Astrocyte (in vitro differentiated cells and primary cell): ENCODE data around the gene SCTR. TPM values are rescaled to one million over a fixed set of nuclear protein-coding genes. Genes with fewer than 3 reads are reported as not detected.

ENCODE experiments used
- DNase-seq: peaks from one replicate; pipeline ENCODE4 v3.0.0-alpha.2; 2010; ENCODE audit warnings: low read depth
- FAIRE-seq: peaks from 2 replicates; lab custom pipeline; 2011; peaks lifted over from hg19 to GRCh38; lab: Jason Lieb, UNC
- H2AFZ ChIP-seq: 2 replicates; pipeline ENCODE4 v1.6.0; 2012; ENCODE audit warnings: low read depth, low read length, inconsistent platforms
- H3K27ac ChIP-seq: 2 replicates; pipeline ENCODE4 v1.5.1; 2011; ENCODE audit warnings: low read depth, low read length, inconsistent platforms
- H3K27me3 ChIP-seq: 2 replicates; pipeline ENCODE4 v1.6.0; 2011; ENCODE audit warnings: low read length, inconsistent platforms; ENCODE audit not compliant: insufficient read depth
- H3K36me3 ChIP-seq: 2 replicates; pipeline ENCODE4 v1.5.1; 2011; ENCODE audit warnings: low read length, inconsistent platforms; ENCODE audit not compliant: insufficient read depth
- H3K4me1 ChIP-seq: 2 replicates; pipeline ENCODE4 v1.5.1; 2011; ENCODE audit warnings: low read length, inconsistent platforms; ENCODE audit not compliant: insufficient read depth
- H3K4me2 ChIP-seq: 2 replicates; pipeline ENCODE4 v1.6.0; 2012; ENCODE audit warnings: low read length, inconsistent platforms
- H3K4me3 ChIP-seq: 2 replicates; pipeline ENCODE4 v1.5.1; 2011; ENCODE audit warnings: low read depth, mild to moderate bottlenecking, low read length, inconsistent platforms; ENCODE audit not compliant: insufficient read depth
- H3K79me2 ChIP-seq: 2 replicates; pipeline ENCODE4 v1.6.0; 2012; ENCODE audit warnings: mild to moderate bottlenecking, low read length, inconsistent platforms; ENCODE audit not compliant: insufficient read depth
- H3K9ac ChIP-seq: 2 replicates; pipeline ENCODE4 v1.6.0; 2012; ENCODE audit warnings: mild to moderate bottlenecking, low read length, inconsistent platforms
- H3K9me3 ChIP-seq: 2 replicates; pipeline ENCODE4 v1.5.1; 2012; ENCODE audit warnings: low read depth, mild to moderate bottlenecking, low read length, inconsistent platforms; ENCODE audit not compliant: insufficient read depth
- H4K20me1 ChIP-seq: 2 replicates; pipeline ENCODE4 v1.6.0; 2012; ENCODE audit warnings: low read length, inconsistent platforms; ENCODE audit not compliant: insufficient read depth
- H3K27ac Mint-ChIP-seq: one replicate; pipeline ENCODE4 v1.8.0; 2021; ENCODE audit warnings: mild to moderate bottlenecking, mixed read lengths; ENCODE audit not compliant: unreplicated experiment
- H3K27me3 Mint-ChIP-seq: one replicate; pipeline ENCODE4 v1.8.0; 2021; ENCODE audit warnings: low read depth, mixed read lengths; ENCODE audit not compliant: unreplicated experiment
- H3K36me3 Mint-ChIP-seq: one replicate; pipeline ENCODE4 v1.8.0; 2021; ENCODE audit warnings: low read depth, mixed read lengths; ENCODE audit not compliant: unreplicated experiment
- H3K4me1 Mint-ChIP-seq: one replicate; pipeline ENCODE4 v1.8.0; 2021; ENCODE audit warnings: low read depth, mixed read lengths; ENCODE audit not compliant: unreplicated experiment
- H3K4me3 Mint-ChIP-seq: one replicate; pipeline ENCODE4 v1.8.0; 2021; ENCODE audit warnings: mild to moderate bottlenecking, moderate library complexity, mixed read lengths; ENCODE audit not compliant: unreplicated experiment
- H3K9me3 Mint-ChIP-seq: one replicate; pipeline ENCODE4 v1.8.0; 2021; ENCODE audit warnings: mild to moderate bottlenecking, mixed read lengths; ENCODE audit not compliant: unreplicated experiment
- EZH2 ChIP-seq: IDR thresholded peaks from 2 replicates; pipeline ENCODE4 v1.6.1; 2012; ENCODE audit warnings: mild to moderate bottlenecking, low read length, inconsistent platforms; ENCODE audit not compliant: insufficient read depth
- total RNA-seq: library from RNA; stranded (reverse); gene quantifications from 2 replicates; pipeline ENCODE4 v1.2.1, GENCODE V29; 2021
- TF ChIP-seq, protein P1 (sequence below): IDR thresholded peaks from 2 replicates; pipeline ENCODE4 v1.5.1; 2011; ENCODE audit warnings: low read depth, mild to moderate bottlenecking, inconsistent platforms, low read length, moderate library complexity; ENCODE audit not compliant: insufficient read depth

Gene SCTR
- total RNA-seq, 1 donor from 2014 or later, result not detected

DNA sequence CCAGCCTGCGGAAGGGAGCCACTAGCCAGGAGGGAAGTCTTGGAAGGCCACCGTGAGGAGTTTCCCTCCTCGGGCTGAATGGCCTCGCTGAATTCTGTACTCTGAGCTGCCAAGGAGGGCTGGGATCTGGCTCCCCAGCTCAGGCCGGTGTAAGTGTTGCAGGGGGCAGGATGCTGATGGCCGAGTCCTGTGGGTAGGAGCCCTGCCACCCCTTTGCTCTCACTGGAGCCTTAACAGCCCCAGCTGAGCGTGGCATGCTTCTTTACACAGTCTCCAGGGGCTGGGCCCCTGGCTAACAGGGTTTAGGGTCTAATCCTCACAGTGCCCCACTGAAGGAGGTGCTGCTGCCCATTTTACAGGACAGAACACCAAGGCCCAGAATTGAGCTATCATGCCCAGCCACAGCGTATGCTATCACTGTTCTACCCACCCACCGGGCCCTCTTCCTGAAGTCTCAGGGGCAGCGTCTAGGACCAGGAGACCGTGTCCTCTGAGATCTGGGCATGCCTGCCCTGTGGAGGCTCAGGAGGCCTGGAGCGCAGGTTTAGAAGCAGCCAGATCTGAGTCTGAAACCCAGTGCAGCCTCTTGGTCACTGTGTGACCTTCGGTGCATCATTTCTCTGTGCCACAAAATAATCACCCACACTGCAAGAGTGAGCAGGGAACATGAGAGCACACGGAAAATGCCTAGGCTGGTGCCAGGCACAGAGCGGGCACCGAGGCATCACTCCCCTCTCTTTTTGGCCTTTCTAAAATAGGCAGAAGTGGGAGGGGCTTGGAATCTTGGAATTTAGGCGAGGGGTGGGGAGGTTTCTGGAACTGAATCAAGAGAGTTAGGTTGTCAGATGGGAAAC lies 49.7 kb downstream of the SCTR start:
- Histone ChIP-seq H3K9me3 (no peaks in the 10 kb centered on the region), H2AFZ (no peak overlapping the region), H3K36me3 (no peaks in the 10 kb centered on the region), H4K20me1 (no peaks in the 10 kb centered on the region), H3K4me2 (no peak overlapping the region), H3K9ac (no peak overlapping the region), H3K27me3 (no peaks in the 10 kb centered on the region), H3K79me2 (no peaks in the 10 kb centered on the region), H3K27ac (no peak overlapping the region), H3K4me3 (no peak overlapping the region), H3K4me1 (peaks cover 3% of the 10 kb centered on the region)
- DNase-seq, result no peak
- no peak overlapping the region for H3K4me3 Mint-ChIP-seq
- H3K27me3 Mint-ChIP-seq, result peaks cover 47% of the 10 kb centered on the region
- FAIRE-seq, result no peak
- no peak for TF ChIP-seq EZH2
- TF ChIP-seq, protein P1, sequence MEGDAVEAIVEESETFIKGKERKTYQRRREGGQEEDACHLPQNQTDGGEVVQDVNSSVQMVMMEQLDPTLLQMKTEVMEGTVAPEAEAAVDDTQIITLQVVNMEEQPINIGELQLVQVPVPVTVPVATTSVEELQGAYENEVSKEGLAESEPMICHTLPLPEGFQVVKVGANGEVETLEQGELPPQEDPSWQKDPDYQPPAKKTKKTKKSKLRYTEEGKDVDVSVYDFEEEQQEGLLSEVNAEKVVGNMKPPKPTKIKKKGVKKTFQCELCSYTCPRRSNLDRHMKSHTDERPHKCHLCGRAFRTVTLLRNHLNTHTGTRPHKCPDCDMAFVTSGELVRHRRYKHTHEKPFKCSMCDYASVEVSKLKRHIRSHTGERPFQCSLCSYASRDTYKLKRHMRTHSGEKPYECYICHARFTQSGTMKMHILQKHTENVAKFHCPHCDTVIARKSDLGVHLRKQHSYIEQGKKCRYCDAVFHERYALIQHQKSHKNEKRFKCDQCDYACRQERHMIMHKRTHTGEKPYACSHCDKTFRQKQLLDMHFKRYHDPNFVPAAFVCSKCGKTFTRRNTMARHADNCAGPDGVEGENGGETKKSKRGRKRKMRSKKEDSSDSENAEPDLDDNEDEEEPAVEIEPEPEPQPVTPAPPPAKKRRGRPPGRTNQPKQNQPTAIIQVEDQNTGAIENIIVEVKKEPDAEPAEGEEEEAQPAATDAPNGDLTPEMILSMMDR, result no peak
- H3K27ac Mint-ChIP-seq, result no peak overlapping the region
- H3K4me1 Mint-ChIP-seq, result peaks cover 2% of the 10 kb centered on the region
- no peaks in the 10 kb centered on the region for H3K36me3 Mint-ChIP-seq
- no peaks in the 10 kb centered on the region for H3K9me3 Mint-ChIP-seq

DNA sequence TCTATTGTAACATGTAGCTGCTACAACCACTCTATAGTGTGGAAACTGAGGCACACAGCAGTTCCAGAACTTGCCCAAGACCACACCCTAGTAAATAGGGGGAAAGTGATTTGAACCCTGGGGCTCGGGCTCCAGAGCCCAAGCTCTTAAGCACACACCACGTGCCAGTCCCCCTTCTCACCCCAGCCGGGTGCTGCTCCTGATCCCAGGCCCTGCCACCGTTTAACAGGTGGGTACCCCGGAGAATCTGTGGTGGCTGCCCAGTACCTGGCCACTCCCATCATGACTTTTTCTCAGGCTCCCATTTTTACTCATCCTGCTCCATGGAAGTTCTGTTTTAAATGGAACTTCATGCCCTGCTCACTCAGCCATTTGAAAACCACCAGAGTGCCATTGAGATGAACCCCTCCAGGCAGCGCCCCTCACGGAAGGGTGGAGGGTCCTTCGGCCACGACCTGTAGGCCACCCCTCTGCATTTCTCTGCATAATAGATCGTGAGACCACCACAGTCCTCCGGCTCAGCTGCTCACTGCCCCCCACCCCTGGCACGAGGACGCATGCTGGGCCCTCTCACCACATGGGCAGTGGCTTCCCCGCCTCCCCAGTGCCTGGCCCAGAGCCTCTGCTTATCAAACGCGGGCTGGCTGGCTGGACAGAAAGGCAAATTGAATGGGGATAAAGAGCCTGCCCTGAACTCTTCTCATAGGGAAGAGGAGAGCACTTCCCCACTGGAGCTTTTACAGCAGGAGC lies 50.5 kb downstream of the SCTR start:
- H3K4me1 Mint-ChIP-seq, result peaks cover 2% of the 10 kb centered on the region
- Histone ChIP-seq H3K36me3 (no peaks in the 10 kb centered on the region), H3K4me3 (no peak overlapping the region), H2AFZ (no peak overlapping the region), H4K20me1 (no peaks in the 10 kb centered on the region), H3K9me3 (no peaks in the 10 kb centered on the region), H3K27ac (no peak overlapping the region), H3K4me2 (no peak overlapping the region), H3K27me3 (no peaks in the 10 kb centered on the region), H3K79me2 (no peaks in the 10 kb centered on the region), H3K9ac (no peak overlapping the region), H3K4me1 (peaks cover 3% of the 10 kb centered on the region)
- no peak overlapping the region for H3K4me3 Mint-ChIP-seq
- FAIRE-seq (no peak), DNase-seq (no peak)
- H3K27ac Mint-ChIP-seq, result no peak overlapping the region
- TF ChIP-seq, protein P1, result no peak
- TF ChIP-seq EZH2, result no peak
- peaks cover 39% of the 10 kb centered on the region for H3K27me3 Mint-ChIP-seq
- no peaks in the 10 kb centered on the region for H3K9me3 Mint-ChIP-seq
- H3K36me3 Mint-ChIP-seq, result no peaks in the 10 kb centered on the region
